Activated naive CD8-positive, alpha-beta T cell treated with anti-CD3 and anti-CD28 coated beads, Interleukin-2, amount 10 ng/mL, durations not matched to agents 7 days and 5 days (primary cell): Measurements from ENCODE around the gene PLEKHN1. TPM values are rescaled to one million over a fixed set of nuclear protein-coding genes. Genes with fewer than 3 reads are reported as not detected.
"Not testable (repeated sequence)": the region's sequence is repeated elsewhere in the genome, so short reads cannot be mapped to it uniquely, and the experiment has no call there.

Experiments used
- ATAC-seq: fragments of 150-1000 bp; cut with Tn5 transposase; one replicate; pipeline ENCODE4 v1.10.0; 2021; ENCODE audit warnings: low read depth, moderate library complexity
- POLR2A ChIA-PET: fragments of 350-600 bp; sonication (Branson Sonifier 250); formaldehyde crosslinking; loops from one replicate; lab custom pipeline; 2021; ENCODE audit warnings: antibody characterized with exemption; lab: Charles Lee
- DNase-seq: peaks from one replicate; pipeline ENCODE4 v3.0.0; 2021
- H3K27ac Mint-ChIP-seq: one replicate; pipeline ENCODE4 v1.8.0; 2022; ENCODE audit warnings: mild to moderate bottlenecking, mixed read lengths
- H3K27me3 Mint-ChIP-seq: one replicate; pipeline ENCODE4 v1.8.0; 2022; ENCODE audit warnings: mild to moderate bottlenecking, moderate library complexity, mixed read lengths
- H3K36me3 Mint-ChIP-seq: one replicate; pipeline ENCODE4 v1.8.0; 2021; ENCODE audit warnings: mild to moderate bottlenecking, mixed read lengths
- H3K4me1 Mint-ChIP-seq: one replicate; pipeline ENCODE4 v1.8.0; 2021; ENCODE audit warnings: mixed read lengths
- H3K4me3 Mint-ChIP-seq: one replicate; pipeline ENCODE4 v1.8.0; 2022; ENCODE audit warnings: mild to moderate bottlenecking, moderate library complexity, mixed read lengths
- H3K9me3 Mint-ChIP-seq: one replicate; pipeline ENCODE4 v1.8.0; 2021; ENCODE audit warnings: mixed read lengths
- total RNA-seq, 2 experiments: library from RNA; stranded (reverse); gene quantifications; one replicate each; pipeline ENCODE4 v1.2.3, GENCODE V29; 2021

PLEKHN1 gene
- total RNA-seq, 2 experiments from 2014 or later, result 3.0 to 4.8 TPM

GRCh38 chr1:1006305-1007159, 40.2 kb downstream of the PLEKHN1 start:
- DNase-seq (no peak), ATAC-seq (no peak)
- H3K4me1 Mint-ChIP-seq, result peaks cover 15% of the 10 kb centered on the region
- POLR2A ChIA-PET, result interaction anchor here (4.1 kb wide), 1 partner anchor 8 kb away, joined by 28 read pairs; the partner anchor contains the start of gene ISG15
- H3K9me3 Mint-ChIP-seq, result no peaks in the 10 kb centered on the region
- H3K36me3 Mint-ChIP-seq, result no peaks in the 10 kb centered on the region
- peaks cover 3% of the 10 kb centered on the region for H3K27me3 Mint-ChIP-seq
- H3K27ac Mint-ChIP-seq, result no peak overlapping the region
- H3K4me3 Mint-ChIP-seq, result no peak overlapping the region

GRCh38 chr1:1010131-1010530, 43.8 kb downstream of the PLEKHN1 start:
- Mint-ChIP-seq H3K4me1 (peaks cover 23% of the 10 kb centered on the region), H3K36me3 (peaks cover 19% of the 10 kb centered on the region)
- DNase-seq, H3K9me3 Mint-ChIP-seq, POLR2A ChIA-PET, H3K27ac Mint-ChIP-seq, ATAC-seq, H3K4me3 Mint-ChIP-seq, H3K27me3 Mint-ChIP-seq: not testable (repeated sequence)

DNA sequence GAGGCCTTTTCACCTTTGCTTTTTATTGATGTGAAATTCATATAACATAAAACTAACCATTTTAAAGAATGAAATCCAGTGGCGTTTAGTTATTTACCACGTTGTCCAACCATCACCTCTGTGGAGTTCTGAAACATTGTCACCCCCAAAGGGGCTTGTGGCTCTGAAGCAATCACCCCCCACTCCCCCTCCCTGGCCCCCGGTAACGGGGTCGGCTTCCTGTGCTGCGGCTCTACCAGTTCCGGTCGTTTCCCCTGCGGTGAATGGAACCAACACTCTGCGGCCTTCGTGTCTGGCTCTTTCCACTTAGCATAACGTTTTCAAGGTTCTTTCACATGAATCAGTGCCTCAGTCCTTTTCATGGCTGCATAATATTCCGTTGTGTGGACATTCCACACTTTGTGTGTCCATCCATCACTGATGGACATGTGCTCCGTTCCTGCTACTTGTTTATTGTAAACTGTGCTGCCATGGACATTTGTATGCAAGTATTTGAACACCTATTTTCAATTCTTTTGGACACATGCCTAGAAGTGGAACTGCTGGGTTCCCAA, 45.2 kb downstream of the PLEKHN1 start:
- Mint-ChIP-seq H3K4me1 (peaks cover 19% of the 10 kb centered on the region), H3K36me3 (peaks cover 21% of the 10 kb centered on the region), H3K27ac (peak overlapping the region; percentile 42), H3K9me3 (no peaks in the 10 kb centered on the region), H3K27me3 (no peaks in the 10 kb centered on the region), H3K4me3 (no peak overlapping the region)
- DNase-seq, result no peak
- POLR2A ChIA-PET, result interaction anchor here (1.2 kb wide), 1 partner anchor 364 kb away, joined by 3 read pairs; the partner anchor contains the start of gene AURKAIP1
- no peak for ATAC-seq

DNA sequence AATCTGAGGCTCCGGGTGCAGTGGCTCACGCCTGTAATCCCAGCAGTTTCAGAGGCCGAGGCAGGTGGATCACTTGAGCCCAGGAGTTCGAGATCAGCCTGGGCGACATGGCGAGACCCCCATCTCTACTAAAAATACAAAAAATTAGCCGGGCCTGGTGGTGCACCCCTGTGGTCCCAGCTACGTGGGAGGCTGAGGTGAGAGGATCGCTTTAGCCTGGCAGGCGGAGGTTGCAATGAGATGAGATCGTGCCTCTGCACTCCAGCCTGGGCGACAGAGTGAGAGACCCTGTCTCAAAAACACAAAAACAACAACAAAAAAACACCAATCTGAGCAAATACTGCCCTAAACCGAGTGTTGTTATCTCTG, 46.4 kb downstream of the PLEKHN1 start:
- ATAC-seq, result peak; percentile 5
- not testable (repeated sequence) for DNase-seq, H3K27me3 Mint-ChIP-seq, H3K9me3 Mint-ChIP-seq
- peak overlapping the region; percentile 95 for H3K27ac Mint-ChIP-seq
- H3K36me3 Mint-ChIP-seq, result peaks cover 30% of the 10 kb centered on the region
- POLR2A ChIA-PET, result interaction anchor here (0.7 to 3.5 kb wide), 14 partner anchors 7 to 1818 kb away, joined by 3 to 28 read pairs (median 6); partner anchors contain the start of genes AURKAIP1 and UBE2J2
- peak overlapping the region; percentile 87 for H3K4me3 Mint-ChIP-seq
- peaks cover 24% of the 10 kb centered on the region for H3K4me1 Mint-ChIP-seq

DNA sequence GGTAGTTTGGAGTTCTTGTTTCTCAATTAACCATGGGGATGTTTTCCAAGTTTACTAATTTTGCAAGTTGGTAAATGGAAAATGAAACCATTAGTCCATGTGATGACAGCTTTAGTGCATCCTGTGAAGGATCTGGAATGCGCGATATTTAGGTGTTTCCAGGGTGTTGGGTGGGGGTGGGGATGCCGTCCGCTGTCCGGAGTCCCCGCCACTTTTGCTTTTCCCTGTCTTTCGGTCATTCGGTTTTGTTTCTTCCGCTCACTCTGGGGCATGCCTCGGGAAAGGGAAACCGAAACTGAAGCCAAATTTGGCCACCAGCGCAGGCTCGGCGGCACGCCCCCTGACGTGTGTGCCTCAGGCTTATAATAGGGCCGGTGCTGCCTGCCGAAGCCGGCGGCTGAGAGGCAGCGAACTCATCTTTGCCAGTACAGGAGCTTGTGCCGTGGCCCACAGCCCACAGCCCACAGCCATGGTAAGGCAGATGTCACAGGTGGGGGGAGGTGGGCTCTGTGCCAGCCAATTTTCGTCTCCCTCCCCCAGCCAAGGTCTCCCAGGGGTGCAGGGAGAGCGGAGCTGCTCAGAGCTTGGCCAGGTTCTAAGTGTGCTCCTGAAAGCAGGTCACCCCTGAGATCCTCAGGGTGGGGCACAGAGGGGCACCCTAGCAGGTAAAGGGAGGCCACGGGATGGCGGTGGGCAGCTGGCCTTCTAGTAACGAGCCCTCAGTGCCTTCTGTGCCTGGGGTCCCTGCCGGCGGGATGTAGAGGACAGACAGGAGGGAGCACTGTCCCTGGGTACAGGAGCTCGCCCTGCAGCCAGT, 47.0 kb downstream of the PLEKHN1 start, which contains the start of gene ISG15:
Gene ISG15, plus strand, starts transcription at position 393 of the 817 bp plus-strand sequence. Its CDS starts 77 bp downstream, at position 470.
- Mint-ChIP-seq H3K4me3 (peak within 1 kb of the TSS; percentile 87), H3K36me3 (peaks cover 30% of the 10 kb centered on the region), H3K27ac (peak within 1 kb of the TSS; percentile 95), H3K4me1 (peaks cover 24% of the 10 kb centered on the region), H3K9me3 (no peaks in the 10 kb centered on the region), H3K27me3 (no peaks in the 10 kb centered on the region)
- DNase-seq (peak; percentile 91), ATAC-seq (peak; percentile 90)
- POLR2A ChIA-PET, result interaction anchor here (0.6 to 3.5 kb wide), 21 partner anchors 8 to 1817 kb away, joined by 3 to 28 read pairs (median 4); partner anchors contain the start of gene UBE2J2

DNA sequence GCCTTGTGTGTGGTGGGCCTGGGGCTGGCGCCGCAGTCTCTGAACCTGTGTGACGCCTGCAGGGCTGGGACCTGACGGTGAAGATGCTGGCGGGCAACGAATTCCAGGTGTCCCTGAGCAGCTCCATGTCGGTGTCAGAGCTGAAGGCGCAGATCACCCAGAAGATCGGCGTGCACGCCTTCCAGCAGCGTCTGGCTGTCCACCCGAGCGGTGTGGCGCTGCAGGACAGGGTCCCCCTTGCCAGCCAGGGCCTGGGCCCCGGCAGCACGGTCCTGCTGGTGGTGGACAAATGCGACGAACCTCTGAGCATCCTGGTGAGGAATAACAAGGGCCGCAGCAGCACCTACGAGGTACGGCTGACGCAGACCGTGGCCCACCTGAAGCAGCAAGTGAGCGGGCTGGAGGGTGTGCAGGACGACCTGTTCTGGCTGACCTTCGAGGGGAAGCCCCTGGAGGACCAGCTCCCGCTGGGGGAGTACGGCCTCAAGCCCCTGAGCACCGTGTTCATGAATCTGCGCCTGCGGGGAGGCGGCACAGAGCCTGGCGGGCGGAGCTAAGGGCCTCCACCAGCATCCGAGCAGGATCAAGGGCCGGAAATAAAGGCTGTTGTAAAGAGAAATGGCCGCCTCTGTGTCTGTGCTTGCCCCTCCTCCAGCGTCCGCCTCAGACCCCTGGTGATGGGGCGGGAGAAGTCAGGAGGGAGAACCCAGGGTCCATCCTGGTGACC, 47.8 kb downstream of the PLEKHN1 start:
- H3K4me3 Mint-ChIP-seq, result peak overlapping the region; percentile 87
- no peaks in the 10 kb centered on the region for H3K9me3 Mint-ChIP-seq
- ATAC-seq (no peak), DNase-seq (peak; percentile 54)
- POLR2A ChIA-PET, result interaction anchor here (0.6 to 3.5 kb wide), 21 partner anchors 8 to 334 kb away, joined by 3 to 28 read pairs (median 4); partner anchors contain the start of gene UBE2J2
- peak overlapping the region; percentile 95 for H3K27ac Mint-ChIP-seq
- H3K27me3 Mint-ChIP-seq, result no peaks in the 10 kb centered on the region
- H3K36me3 Mint-ChIP-seq, result peaks cover 30% of the 10 kb centered on the region
- peaks cover 24% of the 10 kb centered on the region for H3K4me1 Mint-ChIP-seq

GRCh38 chr1:1014799-1015681, 48.8 kb downstream of the PLEKHN1 start:
- no peaks in the 10 kb centered on the region for H3K27me3 Mint-ChIP-seq
- H3K4me3 Mint-ChIP-seq, result peak overlapping the region; percentile 87
- H3K36me3 Mint-ChIP-seq, result peaks cover 30% of the 10 kb centered on the region
- H3K27ac Mint-ChIP-seq, result peak overlapping the region; percentile 95
- peak; percentile 54 for DNase-seq
- H3K9me3 Mint-ChIP-seq, result no peaks in the 10 kb centered on the region
- no peak for ATAC-seq
- POLR2A ChIA-PET, result interaction anchor here (1.1 to 3.5 kb wide), 8 partner anchors 10 to 236 kb away, joined by 3 to 28 read pairs (median 4); no protein-coding TSS in a partner anchor
- H3K4me1 Mint-ChIP-seq, result peaks cover 24% of the 10 kb centered on the region

DNA sequence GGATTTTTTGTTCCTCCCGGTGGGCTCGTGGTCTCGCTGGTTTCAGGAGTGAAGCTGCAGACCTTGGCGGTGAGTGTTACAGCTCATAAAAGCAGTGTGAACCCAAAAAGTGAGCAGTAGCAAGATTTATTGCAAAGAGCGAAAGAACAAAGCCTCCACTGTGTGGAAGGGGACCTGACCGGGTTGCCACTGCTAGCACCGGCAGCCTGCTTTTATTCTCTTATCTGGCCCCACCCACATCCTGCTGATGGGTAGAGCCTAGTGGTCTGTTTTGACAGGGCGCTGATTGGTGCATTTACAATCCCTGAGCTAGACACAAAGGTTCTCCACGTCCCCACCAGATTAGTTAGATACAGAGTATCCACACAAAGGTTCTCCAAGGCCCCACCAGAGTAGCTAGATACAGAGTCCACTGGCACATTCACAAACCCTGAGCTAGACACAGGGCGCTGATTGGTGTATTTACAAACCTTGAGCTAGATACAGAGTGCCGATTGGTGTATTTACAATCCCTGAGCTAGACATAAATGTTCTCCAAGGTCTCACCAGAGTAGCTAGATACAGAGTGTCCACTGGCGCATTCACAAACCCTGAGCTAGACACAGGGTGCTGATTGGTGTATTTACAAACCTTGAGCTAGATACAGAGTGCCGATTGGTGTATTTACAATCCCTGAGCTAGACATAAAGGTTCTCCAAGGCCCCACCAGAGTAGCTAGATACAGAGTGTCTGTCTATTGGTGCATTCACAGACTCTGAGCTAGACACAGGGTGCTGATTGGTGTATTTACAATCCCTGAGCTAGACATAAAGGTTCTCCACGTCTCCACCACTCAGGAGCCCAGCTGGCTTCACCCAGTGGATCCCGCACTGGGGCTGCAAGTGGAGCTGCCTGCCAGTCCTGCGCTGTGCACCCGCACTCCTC, 51.4 kb downstream of the PLEKHN1 start:
- Mint-ChIP-seq H3K36me3 (peaks cover 30% of the 10 kb centered on the region), H3K4me3 (peak overlapping the region; percentile 48), H3K27ac (peak overlapping the region; percentile 66), H3K4me1 (peaks cover 15% of the 10 kb centered on the region)
- not testable (repeated sequence) for H3K9me3 Mint-ChIP-seq, H3K27me3 Mint-ChIP-seq, ATAC-seq
- POLR2A ChIA-PET, result interaction anchor here (1.7 kb wide), 1 partner anchor 16 kb away, joined by 4 read pairs; no protein-coding TSS in a partner anchor
- DNase-seq, result peak; percentile 43

GRCh38 chr1:1018321-1018685, 52.0 kb downstream of the PLEKHN1 start:
- H3K4me3 Mint-ChIP-seq, ATAC-seq, H3K27me3 Mint-ChIP-seq, DNase-seq, H3K9me3 Mint-ChIP-seq, H3K27ac Mint-ChIP-seq: not testable (repeated sequence)
- POLR2A ChIA-PET, result interaction anchor here (1.4 to 1.7 kb wide), 2 partner anchors 17 to 21 kb away, joined by 4 to 9 read pairs; no protein-coding TSS in a partner anchor
- H3K4me1 Mint-ChIP-seq, result peaks cover 12% of the 10 kb centered on the region
- H3K36me3 Mint-ChIP-seq, result peaks cover 29% of the 10 kb centered on the region

GRCh38 chr1:1019122-1019999, 53.1 kb downstream of the PLEKHN1 start:
- peak overlapping the region; percentile 60 for H3K4me3 Mint-ChIP-seq
- H3K27me3 Mint-ChIP-seq, result peaks cover 2% of the 10 kb centered on the region
- H3K4me1 Mint-ChIP-seq, result peaks cover 12% of the 10 kb centered on the region
- peaks cover 18% of the 10 kb centered on the region for H3K36me3 Mint-ChIP-seq
- POLR2A ChIA-PET, result interaction anchor here (0.8 to 1.4 kb wide), 6 partner anchors 14 to 44 kb away, joined by 3 to 9 read pairs (median 5); no protein-coding TSS in a partner anchor
- DNase-seq, result peak; percentile 91
- peak overlapping the region; percentile 30 for H3K27ac Mint-ChIP-seq
- peak; percentile 73 for ATAC-seq
- no peaks in the 10 kb centered on the region for H3K9me3 Mint-ChIP-seq
